Measurements from ENCODE around the gene DENND2C. TPM values are rescaled to one million over a fixed set of nuclear protein-coding genes. Genes with fewer than 3 reads are reported as not detected.

DENND2C gene
- total and polyA plus RNA-seq, 2 donors from 2014 or later = 0.88 to 2.5 TPM

GRCh38 chr1:114550336-114550735 is 119.5 kb downstream of the DENND2C start:
- no peak overlapping the region for H3K27ac ChIP-seq (ENCODE audit: low read depth in 2 of 2, low read length in 2 of 2)
- no peaks in the 10 kb centered on the region for H3K27me3 ChIP-seq (ENCODE audit: control insufficient read depth, insufficient read depth, low read length)
- no peaks in the 10 kb centered on the region for H3K4me1 ChIP-seq (ENCODE audit: control insufficient read depth in 2 of 3, insufficient read depth in 2 of 3, low read depth in 1 of 3, low read length in 3 of 3)
- no peak for TF ChIP-seq CTCF (IDR thresholded peaks at IDR 0.05; ENCODE audit: borderline replicate concordance, extremely low read depth, insufficient read depth)
- DNase-seq = no peak
- no peaks in the 10 kb centered on the region for H3K36me3 ChIP-seq (ENCODE audit: control insufficient read depth in 2 of 3, insufficient read depth in 3 of 3, low read length in 3 of 3)
- H3K9me3 ChIP-seq (ENCODE audit: control insufficient read depth in 2 of 3, insufficient read depth in 1 of 3, low read length in 3 of 3) = no peaks in the 10 kb centered on the region
- intact Hi-C loops (cut with DNase I) = no loop called here
- H3K9ac ChIP-seq (ENCODE audit: low read length in 3 of 3) = no peak overlapping the region
- no peak for FAIRE-seq
- H3K4me3 ChIP-seq (ENCODE audit: low read length in 3 of 3) = no peak overlapping the region

- H3K9ac ChIP-seq (ENCODE audit: low read length in 3 of 3) = no peak overlapping the region
- H3K4me1 ChIP-seq (ENCODE audit: control insufficient read depth in 2 of 3, insufficient read depth in 2 of 3, low read depth in 1 of 3, low read length in 3 of 3) = no peaks in the 10 kb centered on the region
- no peak for TF ChIP-seq CTCF (IDR thresholded peaks at IDR 0.05; ENCODE audit: borderline replicate concordance, extremely low read depth, insufficient read depth)
- H3K4me3 ChIP-seq (ENCODE audit: low read length in 3 of 3) = no peak overlapping the region
- H3K9me3 ChIP-seq (ENCODE audit: control insufficient read depth in 2 of 3, insufficient read depth in 1 of 3, low read length in 3 of 3) = no peaks in the 10 kb centered on the region
- H3K27me3 ChIP-seq (ENCODE audit: control insufficient read depth, insufficient read depth, low read length) = no peaks in the 10 kb centered on the region
- H3K27ac ChIP-seq (ENCODE audit: low read depth in 2 of 2, low read length in 2 of 2) = no peak overlapping the region
- DNase-seq (no peak), FAIRE-seq (no peak)
- intact Hi-C loops (cut with DNase I) = no loop called here
- no peaks in the 10 kb centered on the region for H3K36me3 ChIP-seq (ENCODE audit: control insufficient read depth in 2 of 3, insufficient read depth in 3 of 3, low read length in 3 of 3)
Observed at GRCh38 chr1:114549137-114549536, 120.7 kb downstream of the DENND2C start.

GRCh38 chr1:114547076-114547475 is 122.8 kb downstream of the DENND2C start:
- Histone ChIP-seq H3K9me3 (ENCODE audit: control insufficient read depth in 2 of 3, insufficient read depth in 1 of 3, low read length in 3 of 3) (no peaks in the 10 kb centered on the region), H3K9ac (ENCODE audit: low read length in 3 of 3) (no peak overlapping the region), H3K27ac (ENCODE audit: low read depth in 2 of 2, low read length in 2 of 2) (no peak overlapping the region), H3K4me1 (ENCODE audit: control insufficient read depth in 2 of 3, insufficient read depth in 2 of 3, low read depth in 1 of 3, low read length in 3 of 3) (no peaks in the 10 kb centered on the region), H3K36me3 (ENCODE audit: control insufficient read depth in 2 of 3, insufficient read depth in 3 of 3, low read length in 3 of 3) (no peaks in the 10 kb centered on the region), H3K4me3 (ENCODE audit: low read length in 3 of 3) (no peak overlapping the region), H3K27me3 (ENCODE audit: control insufficient read depth, insufficient read depth, low read length) (no peaks in the 10 kb centered on the region)
- TF ChIP-seq CTCF (IDR thresholded peaks at IDR 0.05; ENCODE audit: borderline replicate concordance, extremely low read depth, insufficient read depth) = no peak
- DNase-seq (no peak), FAIRE-seq (no peak)
- intact Hi-C loops (cut with DNase I) = no loop called here

GRCh38 chr1:114545796-114546195 is 124.1 kb downstream of the DENND2C start:
- FAIRE-seq = no peak
- H3K9ac ChIP-seq (ENCODE audit: low read length in 3 of 3) = no peak overlapping the region
- TF ChIP-seq CTCF (IDR thresholded peaks at IDR 0.05; ENCODE audit: borderline replicate concordance, extremely low read depth, insufficient read depth) = no peak
- H3K4me1 ChIP-seq (ENCODE audit: control insufficient read depth in 2 of 3, insufficient read depth in 2 of 3, low read depth in 1 of 3, low read length in 3 of 3) = no peaks in the 10 kb centered on the region
- H3K36me3 ChIP-seq (ENCODE audit: control insufficient read depth in 2 of 3, insufficient read depth in 3 of 3, low read length in 3 of 3) = no peaks in the 10 kb centered on the region
- no peaks in the 10 kb centered on the region for H3K9me3 ChIP-seq (ENCODE audit: control insufficient read depth in 2 of 3, insufficient read depth in 1 of 3, low read length in 3 of 3)
- no peak overlapping the region for H3K4me3 ChIP-seq (ENCODE audit: low read length in 3 of 3)
- no peak for DNase-seq
- intact Hi-C loops (cut with DNase I) = no loop called here
- H3K27me3 ChIP-seq (ENCODE audit: control insufficient read depth, insufficient read depth, low read length) = no peaks in the 10 kb centered on the region
- no peak overlapping the region for H3K27ac ChIP-seq (ENCODE audit: low read depth in 2 of 2, low read length in 2 of 2)
